HK-2 (cell line): Measurements from ENCODE around the gene ABRACL.
"Not testable (repeated sequence)": the region's sequence is repeated elsewhere in the genome, so short reads cannot be mapped to it uniquely, and the experiment has no call there.

Source experiments
- DNase-seq: peaks from one replicate; pipeline ENCODE4 v3.0.0-alpha.2; 2018; ENCODE audit not compliant: unreplicated experiment

The ABRACL gene

DNA sequence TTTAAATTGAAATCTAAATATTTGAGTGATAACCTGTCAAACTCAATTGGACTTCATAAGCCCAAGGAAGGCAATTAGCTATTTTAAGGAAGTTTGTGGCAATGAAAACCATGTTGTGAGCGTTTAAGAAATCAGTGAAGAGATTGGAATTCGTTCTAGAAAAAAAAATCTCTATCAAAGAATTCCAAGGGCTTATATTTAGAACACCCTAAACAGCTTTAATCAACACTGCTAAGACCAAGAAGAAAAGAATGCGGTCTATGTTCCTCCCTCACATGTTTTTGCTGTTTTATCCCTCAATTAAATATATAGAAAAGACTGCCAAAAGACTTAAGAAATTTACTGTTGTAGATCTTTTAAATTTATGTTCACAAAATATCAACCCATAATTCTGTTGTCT is 16.6 kb upstream of the ABRACL start:
- DNase-seq: no peak

DNA sequence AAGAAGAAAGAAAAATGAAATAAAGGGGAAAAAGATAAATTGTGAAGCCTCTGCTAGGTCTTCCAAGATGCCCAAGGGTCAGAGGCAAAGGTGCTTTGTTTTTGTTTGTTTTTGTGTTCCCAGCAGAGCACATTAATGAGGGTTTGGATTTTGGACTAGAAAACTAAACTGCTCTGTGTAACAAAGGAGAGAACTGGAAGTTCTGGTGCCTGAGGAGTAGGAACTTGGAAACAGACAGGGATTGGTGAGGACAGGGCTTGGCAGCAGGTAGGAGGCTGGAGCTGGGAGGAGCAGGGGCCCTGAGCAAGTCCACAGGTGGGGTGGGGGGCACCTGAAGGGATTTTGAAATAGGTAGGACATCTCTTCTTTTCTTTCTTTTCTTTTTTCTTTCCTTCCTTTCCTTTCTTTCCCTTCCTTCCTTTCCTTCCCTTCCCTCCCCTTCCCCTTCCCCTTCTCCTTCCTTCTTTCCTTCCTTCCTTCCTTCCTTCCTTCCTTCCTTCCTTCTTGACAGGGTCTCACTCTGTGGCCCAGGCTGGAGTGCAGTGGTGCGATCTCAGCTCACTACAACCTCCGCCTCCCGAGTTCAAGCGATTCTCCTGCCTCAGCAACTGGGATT is 15.3 kb upstream of the ABRACL start:
- DNase-seq: no peak

GRCh38 chr6:139014945-139015344 is 13.6 kb upstream of the ABRACL start:
- DNase-seq: no peak

DNA sequence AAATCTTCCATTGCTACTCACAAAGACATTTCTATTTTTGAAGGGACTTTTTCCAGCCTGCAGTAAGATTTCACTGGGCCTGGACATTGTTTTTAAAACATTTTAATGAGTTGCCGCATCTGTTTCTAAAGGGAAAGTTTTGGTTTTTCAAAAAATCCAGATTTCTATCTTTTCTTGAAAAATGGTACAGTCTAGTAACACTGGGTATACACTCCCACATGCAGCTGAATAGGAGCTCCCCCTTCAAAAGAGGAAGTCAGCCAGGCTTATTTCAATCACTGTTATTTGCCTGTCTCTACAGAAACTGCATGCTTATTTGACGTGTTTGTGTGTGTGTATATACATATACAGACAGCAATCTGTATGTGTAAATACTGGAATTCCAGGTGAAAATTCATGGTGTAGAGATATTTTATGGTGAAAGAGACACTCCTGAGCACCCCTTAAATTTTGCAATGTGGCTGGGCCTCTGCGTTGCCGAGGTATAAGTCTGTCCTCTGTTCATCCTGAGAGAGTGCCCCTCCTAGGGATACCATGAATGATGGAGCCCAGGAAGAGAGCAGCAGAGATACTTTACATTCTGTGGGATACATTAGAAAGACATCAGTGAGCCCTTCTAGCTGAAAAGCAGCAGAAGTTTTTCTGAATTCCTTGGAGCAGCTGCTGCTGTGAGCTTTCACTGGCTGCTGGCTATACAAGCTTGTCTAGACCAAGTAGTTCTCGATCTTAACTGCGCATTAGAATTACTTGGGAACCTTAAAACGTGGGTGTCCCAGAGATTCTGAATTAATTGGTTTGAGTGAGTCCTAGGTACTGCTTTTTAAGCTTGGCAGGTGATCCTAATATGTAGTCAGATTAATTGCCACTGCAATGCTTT is 12.0 kb upstream of the ABRACL start:
- no peak for DNase-seq

- DNase-seq: no peak
These were observed 11.3 kb upstream of the ABRACL start for GRCh38 chr6:139017227-139017626.

- DNase-seq: no peak
These were observed 8.8 kb upstream of the ABRACL start for GRCh38 chr6:139019722-139020121.

DNA sequence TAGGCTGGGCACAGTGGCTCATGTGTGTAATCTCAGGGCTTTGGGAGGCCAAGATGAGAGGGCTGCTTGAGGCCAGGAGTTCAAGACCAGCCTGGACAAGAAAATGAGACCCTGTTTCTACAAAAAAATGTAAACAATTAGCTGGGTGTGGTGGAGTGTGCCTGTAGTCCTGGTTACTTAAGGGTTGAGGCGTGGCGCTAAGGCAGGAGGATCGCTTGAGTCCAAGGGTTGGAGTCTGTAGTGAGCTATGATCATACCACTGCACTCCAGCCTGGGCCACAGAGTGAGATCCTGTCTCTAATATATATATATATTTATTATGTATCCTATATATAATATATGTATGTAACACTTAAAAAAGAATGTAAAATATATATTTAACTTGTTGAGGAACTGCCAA is 7.9 kb upstream of the ABRACL start:
- DNase-seq: no peak

- not testable (repeated sequence) for DNase-seq
These were observed 3.1 kb upstream of the ABRACL start for GRCh38 chr6:139025416-139025815.

DNA sequence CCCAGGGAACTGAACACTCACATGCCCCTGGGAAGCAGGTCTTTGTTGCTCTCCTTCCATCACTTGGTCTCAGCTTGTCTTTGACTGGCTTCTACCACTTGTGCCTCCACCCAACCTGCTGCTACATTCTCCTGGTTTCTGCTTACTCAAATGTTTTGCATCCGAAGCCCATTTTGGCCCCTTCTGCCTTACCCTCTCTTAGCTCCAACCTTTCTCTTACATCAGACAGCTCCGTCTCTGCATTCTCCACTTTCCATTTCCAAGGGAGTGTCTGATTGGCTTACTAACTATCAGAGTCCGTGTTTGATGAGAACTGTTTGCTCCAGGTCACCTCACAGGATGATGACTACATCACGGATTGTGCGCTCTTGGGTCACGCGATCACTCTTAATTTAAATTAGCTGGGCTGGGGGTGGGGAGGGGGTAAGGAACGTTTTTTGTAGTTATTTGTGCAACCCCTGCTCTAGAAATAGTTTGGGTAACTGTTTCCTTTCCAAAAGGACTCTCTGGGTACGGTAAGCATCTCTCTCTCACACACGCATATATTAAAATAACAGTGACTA is 844 bp upstream of the ABRACL start:
- DNase-seq: peak; percentile 26

DNA sequence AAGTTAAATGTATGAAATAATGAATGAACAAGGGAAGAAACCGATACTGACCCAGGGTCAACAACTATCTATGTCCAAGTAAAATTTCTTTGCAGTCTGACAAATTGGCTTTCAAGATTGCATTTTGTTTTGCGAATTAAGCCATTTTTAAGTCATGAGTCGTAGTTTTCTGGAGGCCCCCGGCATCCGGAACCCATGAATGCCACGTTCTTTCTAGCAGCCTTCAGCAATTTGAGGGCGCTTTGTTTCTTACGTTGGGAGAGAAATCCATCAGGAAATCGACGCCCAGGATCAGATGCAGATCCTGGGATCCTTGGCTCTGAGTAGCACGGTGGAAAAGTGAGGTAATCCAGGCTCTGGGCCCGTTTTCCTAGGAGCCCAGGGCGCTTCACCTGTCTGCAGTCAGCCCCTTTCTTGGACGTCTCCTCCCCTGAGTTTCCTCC is 309 bp upstream of the ABRACL start:
- DNase-seq: no peak

DNA sequence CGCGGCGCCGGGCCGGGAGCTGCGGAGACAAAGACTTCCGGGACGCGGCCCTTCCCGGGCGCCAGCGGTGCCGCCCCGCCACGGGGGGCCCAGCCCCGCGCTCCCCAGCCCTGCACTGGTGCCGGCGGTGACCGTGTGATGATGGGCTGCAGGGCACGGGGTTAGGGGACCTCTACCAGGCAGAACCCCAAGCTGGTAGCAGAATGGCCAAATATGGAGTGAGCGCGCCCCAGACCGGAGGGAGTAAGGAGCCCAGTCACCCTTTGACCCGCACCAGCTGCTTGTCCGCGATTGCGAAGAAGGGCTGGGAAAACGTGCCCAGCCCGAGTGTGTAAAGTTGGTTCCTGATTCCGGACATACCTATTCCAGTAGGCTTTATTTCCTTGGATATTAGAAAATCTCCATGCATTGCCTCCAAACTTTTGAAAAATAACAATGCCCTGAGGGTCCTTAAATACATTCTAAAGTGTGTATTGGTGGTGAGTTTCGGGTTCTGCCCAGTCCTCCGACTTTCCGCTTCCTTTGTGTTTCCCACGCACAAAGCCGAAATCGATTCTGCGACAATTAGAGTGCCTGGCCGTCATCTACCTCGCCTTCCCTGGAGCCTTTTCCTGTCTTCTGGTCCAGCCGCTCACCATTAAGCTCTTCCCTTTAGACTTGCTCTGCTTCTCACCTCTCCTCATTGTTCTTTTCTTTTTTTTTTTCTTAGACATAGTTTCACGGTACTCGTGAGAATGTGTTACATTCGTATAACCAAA is 1.1 kb downstream of the ABRACL start:
- DNase-seq: peak; percentile 40

DNA sequence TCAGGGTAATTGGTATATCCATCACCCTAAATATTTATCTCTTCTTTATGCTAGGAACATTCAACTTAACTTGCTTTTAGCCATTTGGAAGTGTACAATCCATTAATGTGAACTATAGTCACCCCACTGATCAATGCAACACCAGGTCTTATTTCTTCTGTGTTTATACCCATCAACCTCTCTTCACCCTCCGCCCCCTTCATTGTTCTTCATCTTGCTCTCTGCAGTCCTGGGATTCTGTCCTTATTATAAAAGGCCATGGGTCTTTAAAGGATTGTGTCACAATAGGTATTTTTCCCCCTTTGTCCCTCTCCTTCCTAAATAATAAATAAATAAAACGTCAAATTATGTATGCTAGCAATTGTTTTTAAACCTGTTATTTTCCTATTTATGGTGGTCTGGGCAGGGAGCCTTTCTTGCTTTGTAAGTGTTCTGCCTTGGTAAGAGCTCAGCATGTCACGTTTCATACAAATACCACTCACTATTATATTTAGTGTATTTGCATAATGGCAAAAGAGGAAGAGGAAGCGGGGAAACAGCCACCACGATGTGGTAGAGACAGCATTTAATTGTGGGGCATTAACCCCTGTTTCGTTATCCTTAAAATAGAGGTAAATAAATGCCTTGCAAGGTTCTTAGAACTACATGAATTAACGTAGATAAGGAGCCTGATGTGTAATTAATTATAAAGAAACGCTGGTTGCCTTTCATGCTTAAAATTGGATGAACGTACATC is 1.9 kb downstream of the ABRACL start:
- no peak for DNase-seq

DNA sequence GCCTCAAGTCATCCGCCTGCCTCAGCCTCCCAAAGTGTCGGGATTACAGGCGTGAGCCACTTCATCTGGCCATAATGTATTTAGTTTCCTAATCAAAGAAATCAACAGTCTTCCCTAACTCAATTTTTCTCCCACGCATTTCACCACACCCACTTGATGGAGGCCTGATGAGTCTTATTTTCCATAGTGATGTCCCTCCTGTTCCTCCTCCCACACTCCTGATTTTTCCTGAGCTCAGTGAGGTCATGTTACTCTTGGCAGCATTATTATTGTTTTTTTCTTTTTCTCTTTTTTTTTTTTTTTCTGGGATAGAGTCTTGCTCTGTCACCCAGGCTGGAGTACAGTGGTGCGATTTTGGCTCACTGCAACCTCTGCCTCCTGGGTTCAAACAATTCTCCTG is 8.9 kb downstream of the ABRACL start:
- no peak for DNase-seq

GRCh38 chr6:139044250-139044649 is 15.7 kb downstream of the ABRACL start:
- DNase-seq: no peak

GRCh38 chr6:139047677-139048076 is 19.1 kb downstream of the ABRACL start:
- DNase-seq: no peak

DNA sequence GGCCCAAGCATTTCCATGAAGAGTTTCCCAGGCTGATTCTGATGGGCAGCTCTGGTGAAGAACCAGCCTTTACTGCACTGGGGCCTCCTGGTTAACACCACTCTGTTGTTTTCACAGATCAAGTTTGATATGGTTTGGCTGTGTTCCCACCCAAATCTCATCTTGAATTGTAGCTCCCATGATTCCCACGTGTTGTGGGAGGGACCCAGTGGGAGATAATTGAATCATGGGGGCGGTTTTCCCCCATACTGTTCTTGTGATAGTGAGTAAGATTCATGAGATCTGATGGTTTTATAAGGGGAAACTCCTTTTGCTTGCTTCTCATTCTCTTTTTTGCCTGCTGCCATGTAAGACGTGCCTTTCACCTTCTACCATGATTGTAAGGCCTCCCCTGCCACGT is 20.4 kb downstream of the ABRACL start:
- DNase-seq: not testable (repeated sequence)

DNA sequence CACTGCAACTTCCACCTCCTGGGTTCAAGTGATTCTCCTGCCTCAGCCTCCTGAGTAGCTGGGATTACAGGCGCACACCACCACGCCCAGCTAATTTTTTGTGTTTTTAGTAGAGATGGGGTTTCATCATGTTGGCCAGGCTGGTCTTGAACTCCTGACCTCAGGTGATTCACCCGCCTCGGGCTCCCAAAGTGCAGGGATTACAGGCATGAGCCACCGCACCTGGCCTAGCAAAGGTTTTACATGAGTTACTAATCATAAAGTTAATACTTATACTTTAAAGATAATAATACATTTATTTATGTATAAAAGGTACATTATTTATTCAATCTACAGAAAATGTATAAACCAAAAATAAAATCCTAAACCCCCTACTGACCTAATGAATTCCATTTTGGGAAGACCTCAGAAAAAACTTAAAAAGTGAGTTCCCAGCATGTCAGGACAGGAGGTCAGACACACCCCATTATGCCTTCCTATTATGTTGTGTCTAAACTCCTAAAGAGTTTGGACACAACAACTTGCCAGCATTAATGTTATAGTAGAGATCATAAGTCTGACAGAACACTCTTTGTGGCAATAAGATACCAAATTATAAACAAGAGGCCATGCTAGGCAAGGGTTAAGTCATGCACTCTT is 21.7 kb downstream of the ABRACL start:
- DNase-seq: not testable (repeated sequence)

- DNase-seq: no peak
These were observed 22.3 kb downstream of the ABRACL start for GRCh38 chr6:139050770-139051313.

DNA sequence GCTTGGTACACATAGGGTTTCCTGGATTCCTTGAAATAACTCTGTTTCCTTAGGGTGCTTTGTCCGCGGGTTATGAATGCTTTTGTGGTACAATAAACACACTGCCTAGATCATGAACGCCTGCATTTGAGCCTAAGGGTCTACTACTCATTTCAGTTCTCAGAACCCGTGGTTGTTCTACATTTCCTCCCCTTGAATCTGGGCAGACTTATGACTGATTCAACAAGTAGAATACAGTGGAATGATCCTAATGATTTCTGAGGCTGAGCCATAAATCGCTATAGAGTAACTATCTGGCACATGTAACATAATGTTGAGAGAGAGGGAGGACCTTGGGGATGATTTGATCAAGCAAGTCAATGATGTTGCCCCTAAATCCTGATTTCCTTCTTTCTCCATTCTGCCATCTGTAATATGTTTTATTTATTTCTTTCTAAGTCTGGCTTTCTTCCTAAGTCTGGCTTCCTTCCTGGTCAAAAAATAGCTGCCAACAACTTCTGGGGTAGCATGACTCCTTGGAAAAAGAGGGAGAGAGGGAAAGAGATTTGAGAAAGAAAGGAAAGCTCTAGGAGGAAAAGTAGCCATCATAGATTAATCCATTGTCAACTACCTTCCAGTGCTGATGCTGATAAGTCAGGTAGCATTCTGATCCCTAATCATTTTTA is 23.0 kb downstream of the ABRACL start:
- DNase-seq: no peak

DNA sequence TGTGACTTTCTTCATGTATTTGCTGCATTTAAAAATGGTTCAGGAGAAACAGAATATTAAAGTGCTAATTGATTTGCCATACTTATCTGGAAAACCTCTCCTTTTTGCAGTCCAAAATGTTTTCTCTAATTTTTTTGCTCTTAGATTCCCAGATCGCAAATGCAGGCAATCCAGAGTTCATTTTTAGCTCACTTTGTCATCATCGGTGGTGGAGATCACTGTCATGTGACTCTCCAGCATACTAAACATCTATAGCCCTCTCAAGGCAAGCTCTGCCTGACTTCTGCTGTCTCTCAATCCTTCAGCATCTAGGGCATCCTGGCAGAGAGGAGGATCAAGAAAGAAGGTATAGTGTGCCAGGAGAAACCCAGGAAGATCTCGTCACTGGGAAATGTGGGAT is 24.8 kb downstream of the ABRACL start:
- DNase-seq: no peak
